Measurements from ENCODE around the gene RPS6KC1. TPM values are rescaled to one million over a fixed set of nuclear protein-coding genes. Genes with fewer than 3 reads are reported as not detected.
"Not testable (repeated sequence)": the region's sequence is repeated elsewhere in the genome, so short reads cannot be mapped to it uniquely, and the experiment has no call there.

The RPS6KC1 gene
- total and polyA plus RNA-seq, 9 donors, result 6.8 to 24.6 (median 18.8) TPM

DNA sequence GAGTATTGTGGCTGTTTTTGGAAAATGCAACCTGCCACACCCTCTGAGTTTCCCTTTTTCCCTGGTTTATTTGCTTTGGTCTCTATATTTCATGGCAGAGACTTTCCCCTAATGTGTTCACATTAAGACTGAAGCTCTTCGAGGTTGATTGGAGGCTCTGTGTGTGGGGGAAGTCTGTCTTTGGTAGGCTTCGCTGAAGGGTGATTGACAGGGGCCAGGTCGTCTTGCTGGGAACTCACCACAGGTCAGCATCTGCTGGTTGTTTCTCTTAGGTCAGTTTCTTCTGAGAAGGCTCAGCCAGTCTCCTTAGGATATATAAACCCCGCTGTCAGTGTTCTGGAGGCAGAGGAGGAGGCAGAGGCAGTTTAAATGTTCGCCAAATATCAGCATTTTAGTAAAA is 249.4 kb downstream of the RPS6KC1 start:
- intact Hi-C loops (cut with DNase I), result no loop called here
- Histone ChIP-seq H3K4me3 (no peak overlapping the region), H3K9me3 (no peaks in the 10 kb centered on the region), H3K4me1 (ENCODE audit: insufficient read depth) (no peaks in the 10 kb centered on the region), H3K27me3 (no peaks in the 10 kb centered on the region), H3K36me3 (no peaks in the 10 kb centered on the region), H3K27ac (no peak overlapping the region)
- no peak for TF ChIP-seq POLR2A (IDR thresholded peaks at IDR 0.05)
- TF ChIP-seq, protein P1, sequence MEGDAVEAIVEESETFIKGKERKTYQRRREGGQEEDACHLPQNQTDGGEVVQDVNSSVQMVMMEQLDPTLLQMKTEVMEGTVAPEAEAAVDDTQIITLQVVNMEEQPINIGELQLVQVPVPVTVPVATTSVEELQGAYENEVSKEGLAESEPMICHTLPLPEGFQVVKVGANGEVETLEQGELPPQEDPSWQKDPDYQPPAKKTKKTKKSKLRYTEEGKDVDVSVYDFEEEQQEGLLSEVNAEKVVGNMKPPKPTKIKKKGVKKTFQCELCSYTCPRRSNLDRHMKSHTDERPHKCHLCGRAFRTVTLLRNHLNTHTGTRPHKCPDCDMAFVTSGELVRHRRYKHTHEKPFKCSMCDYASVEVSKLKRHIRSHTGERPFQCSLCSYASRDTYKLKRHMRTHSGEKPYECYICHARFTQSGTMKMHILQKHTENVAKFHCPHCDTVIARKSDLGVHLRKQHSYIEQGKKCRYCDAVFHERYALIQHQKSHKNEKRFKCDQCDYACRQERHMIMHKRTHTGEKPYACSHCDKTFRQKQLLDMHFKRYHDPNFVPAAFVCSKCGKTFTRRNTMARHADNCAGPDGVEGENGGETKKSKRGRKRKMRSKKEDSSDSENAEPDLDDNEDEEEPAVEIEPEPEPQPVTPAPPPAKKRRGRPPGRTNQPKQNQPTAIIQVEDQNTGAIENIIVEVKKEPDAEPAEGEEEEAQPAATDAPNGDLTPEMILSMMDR (IDR thresholded peaks at IDR 0.05), result no peak
- TF ChIP-seq EP300 (IDR thresholded peaks at IDR 0.05), result no peak
- no peak for DNase-seq
- 67 to 72% (median 70%) methylated on average over 5 of the region's 5 CpGs for WGBS, 3 donors

- H3K27me3 ChIP-seq; H3K27ac ChIP-seq; DNase-seq; intact Hi-C loops (cut with DNase I); H3K36me3 ChIP-seq; H3K9me3 ChIP-seq; H3K4me1 ChIP-seq (ENCODE audit: insufficient read depth); H3K4me3 ChIP-seq: not testable (repeated sequence)
- 95 to 100% (median 100%) methylated on average over 3 of the region's 3 CpGs for WGBS, 3 donors
Measured at GRCh38 chr1:213301524-213301923, 250.5 kb downstream of the RPS6KC1 start.

- Histone ChIP-seq H3K9me3 (no peaks in the 10 kb centered on the region), H3K27ac (no peak overlapping the region), H3K36me3 (no peaks in the 10 kb centered on the region), H3K4me3 (no peak overlapping the region), H3K4me1 (ENCODE audit: insufficient read depth) (no peaks in the 10 kb centered on the region), H3K27me3 (no peaks in the 10 kb centered on the region)
- intact Hi-C loops (cut with DNase I), result no loop called here
- no peak for DNase-seq
- TF ChIP-seq EP300 (IDR thresholded peaks at IDR 0.05) (no peak), POLR2A (IDR thresholded peaks at IDR 0.05) (no peak)
- TF ChIP-seq, protein P1 (IDR thresholded peaks at IDR 0.05), result no peak
- WGBS, 3 donors, result 37 to 46% (median 39%) methylated on average over 8 of the region's 8 CpGs
Measured at GRCh38 chr1:213303286-213303685, 252.2 kb downstream of the RPS6KC1 start.

DNA sequence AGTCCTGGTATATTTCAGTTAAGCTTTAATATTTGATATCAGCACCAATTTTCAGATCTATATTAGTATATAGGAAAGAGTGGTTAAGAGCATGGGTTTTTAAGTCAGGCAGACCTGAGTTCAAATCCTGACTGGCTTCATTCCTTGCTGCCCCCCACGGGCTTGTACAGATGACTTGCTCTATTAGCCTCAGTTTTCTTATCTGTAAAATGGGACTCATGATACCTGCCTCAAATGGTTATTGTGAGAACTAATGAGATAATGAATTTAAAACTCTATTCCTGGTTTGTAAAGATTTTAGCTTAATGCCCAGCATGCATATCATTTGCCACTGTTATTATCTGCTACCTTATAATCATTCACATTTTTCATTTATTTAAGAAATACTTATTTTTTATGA is 264.5 kb downstream of the RPS6KC1 start:
- WGBS, 3 donors, result 69 to 89% (median 86%) methylated on average over 1 of the region's 1 CpG
- intact Hi-C loops (cut with DNase I), result no loop called here

DNA sequence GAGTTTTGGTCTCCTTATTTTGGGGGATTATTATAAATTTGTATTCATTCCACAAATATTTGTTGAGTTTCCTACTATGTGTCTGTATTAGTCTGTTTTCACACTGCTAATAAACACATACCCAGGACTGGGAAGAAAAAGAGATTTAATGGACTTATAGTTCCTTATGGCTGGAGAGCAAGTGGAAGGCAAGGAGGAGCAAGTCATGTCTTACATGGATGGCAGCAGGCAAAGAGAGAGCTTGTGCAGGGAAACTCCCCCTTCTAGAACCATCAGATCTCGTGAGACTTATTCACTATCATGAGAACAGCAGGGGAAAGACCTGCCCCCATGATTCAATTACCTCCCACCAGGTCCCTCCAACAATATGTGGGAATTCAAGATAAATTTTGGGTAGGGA is 267.4 kb downstream of the RPS6KC1 start:
- H3K36me3 ChIP-seq; H3K27ac ChIP-seq; H3K4me1 ChIP-seq (ENCODE audit: insufficient read depth); intact Hi-C loops (cut with DNase I); H3K27me3 ChIP-seq; DNase-seq; H3K9me3 ChIP-seq; H3K4me3 ChIP-seq: not testable (repeated sequence)
- WGBS, 3 donors, result 63 to 74% (median 71%) methylated on average over 1 of the region's 1 CpG

More for the DNA sequence above, 264.5 kb downstream of the RPS6KC1 start:
- Histone ChIP-seq H3K36me3 (no peaks in the 10 kb centered on the region), H3K4me1 (ENCODE audit: insufficient read depth) (no peaks in the 10 kb centered on the region), H3K27ac (no peak overlapping the region), H3K9me3 (no peaks in the 10 kb centered on the region), H3K27me3 (no peaks in the 10 kb centered on the region), H3K4me3 (no peak overlapping the region)
- no peak for TF ChIP-seq EP300 (IDR thresholded peaks at IDR 0.05)
- TF ChIP-seq POLR2A (IDR thresholded peaks at IDR 0.05), result no peak
- TF ChIP-seq, protein P1 (IDR thresholded peaks at IDR 0.05), result no peak
- DNase-seq, result no peak

Data from ovary (tissue), 9 donors.